Measurements from ENCODE around the gene TBL1Y.

GRCh38 chrY:6913362-6913761 lies 2.9 kb downstream of the TBL1Y start:
- TF ChIP-seq POLR2A (IDR thresholded peaks at IDR 0.05), result no peak
- TF ChIP-seq, protein P1, sequence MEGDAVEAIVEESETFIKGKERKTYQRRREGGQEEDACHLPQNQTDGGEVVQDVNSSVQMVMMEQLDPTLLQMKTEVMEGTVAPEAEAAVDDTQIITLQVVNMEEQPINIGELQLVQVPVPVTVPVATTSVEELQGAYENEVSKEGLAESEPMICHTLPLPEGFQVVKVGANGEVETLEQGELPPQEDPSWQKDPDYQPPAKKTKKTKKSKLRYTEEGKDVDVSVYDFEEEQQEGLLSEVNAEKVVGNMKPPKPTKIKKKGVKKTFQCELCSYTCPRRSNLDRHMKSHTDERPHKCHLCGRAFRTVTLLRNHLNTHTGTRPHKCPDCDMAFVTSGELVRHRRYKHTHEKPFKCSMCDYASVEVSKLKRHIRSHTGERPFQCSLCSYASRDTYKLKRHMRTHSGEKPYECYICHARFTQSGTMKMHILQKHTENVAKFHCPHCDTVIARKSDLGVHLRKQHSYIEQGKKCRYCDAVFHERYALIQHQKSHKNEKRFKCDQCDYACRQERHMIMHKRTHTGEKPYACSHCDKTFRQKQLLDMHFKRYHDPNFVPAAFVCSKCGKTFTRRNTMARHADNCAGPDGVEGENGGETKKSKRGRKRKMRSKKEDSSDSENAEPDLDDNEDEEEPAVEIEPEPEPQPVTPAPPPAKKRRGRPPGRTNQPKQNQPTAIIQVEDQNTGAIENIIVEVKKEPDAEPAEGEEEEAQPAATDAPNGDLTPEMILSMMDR (IDR thresholded peaks at IDR 0.05), result no peak
